Activated CD8-positive, alpha-beta memory T cell treated with anti-CD3 and anti-CD28 coated beads for 1 hour (primary cell): ENCODE data around the gene ABHD2.
"Not testable (repeated sequence)": the region's sequence is repeated elsewhere in the genome, so short reads cannot be mapped to it uniquely, and the experiment has no call there.

Experiments used
- DNase-seq, 2 donors: peaks; one replicate each; pipeline ENCODE4 v3.0.0-alpha.2; 2020; ENCODE audit warnings: low read depth in 1 of 2; ENCODE audit errors: extremely low read depth in 1 of 2

The ABHD2 gene

DNA sequence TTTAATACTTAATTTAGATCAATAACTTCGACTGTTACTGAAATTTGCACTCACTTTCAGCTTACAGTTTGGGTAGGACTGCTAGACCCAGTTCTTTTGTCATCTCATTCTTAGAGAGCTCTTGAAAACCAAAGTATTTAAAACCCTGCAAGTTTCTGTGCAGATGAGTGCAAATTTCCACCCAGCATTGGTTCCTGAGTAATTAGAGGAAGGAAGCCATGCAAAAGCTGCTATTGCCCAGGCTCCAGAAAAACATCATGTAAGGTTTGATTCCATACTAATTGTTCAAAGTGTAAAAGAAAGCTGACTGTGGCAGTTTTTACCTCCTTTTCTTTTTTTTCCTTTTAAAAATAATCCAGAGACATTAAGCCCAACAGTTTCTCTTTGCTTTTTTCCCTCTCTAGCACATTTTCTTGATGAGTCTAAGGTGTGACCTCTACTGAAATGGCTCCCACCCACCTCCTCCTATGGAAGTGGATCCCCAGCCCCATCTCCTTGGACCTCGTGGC lies 30.3 kb downstream of the ABHD2 start:
- no peak for DNase-seq

DNA sequence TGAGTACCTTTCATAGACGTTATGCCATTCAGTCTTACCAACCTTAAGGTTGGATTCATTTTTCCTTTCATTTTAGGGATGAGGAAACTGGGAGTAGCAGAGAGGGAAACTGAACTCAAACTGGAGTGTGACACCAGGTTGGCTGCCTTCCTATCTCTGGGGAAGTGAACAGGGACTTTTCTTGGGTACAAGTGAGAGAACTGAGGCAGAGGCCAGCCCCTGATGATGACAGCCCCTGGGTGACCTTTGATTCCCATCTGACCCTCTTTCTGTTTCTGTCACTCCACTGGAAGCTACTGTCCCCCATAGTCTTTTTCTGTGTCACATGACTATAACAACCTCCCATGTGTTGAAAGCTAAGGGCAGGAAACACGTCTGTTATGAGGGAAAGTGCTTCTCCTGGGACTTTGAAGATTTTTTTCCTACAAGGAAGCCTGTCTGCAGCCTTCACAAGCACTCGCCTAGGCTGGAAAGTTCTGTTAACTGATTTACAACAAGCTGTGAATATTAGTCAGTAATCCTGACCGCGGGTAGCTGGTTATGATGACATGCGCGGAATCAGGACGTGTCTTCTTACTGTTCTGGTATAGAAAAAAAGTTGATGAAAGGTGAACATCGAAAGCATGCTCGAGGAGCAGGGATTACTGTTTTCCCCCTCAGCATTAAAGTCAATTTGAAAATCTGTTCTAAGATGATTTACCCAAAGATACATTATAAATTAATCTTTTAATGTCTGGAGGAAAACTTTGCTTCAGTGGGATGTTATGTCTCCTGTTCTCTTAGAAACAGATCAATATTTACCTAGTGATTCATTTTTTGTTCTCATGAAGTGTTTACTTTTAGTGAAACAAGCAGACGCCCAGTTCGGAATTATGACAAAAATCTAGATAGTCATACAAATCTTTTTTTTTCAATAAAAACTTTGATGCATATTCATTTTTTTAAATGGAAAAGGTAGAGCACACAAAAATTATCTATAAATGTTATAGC lies 31.5 kb downstream of the ABHD2 start:
- no peak for DNase-seq

GRCh38 chr15:89120479-89121000 lies 32.3 kb downstream of the ABHD2 start:
- not testable (repeated sequence) for DNase-seq

- no peak for DNase-seq
Measured at GRCh38 chr15:89121414-89121813, 33.2 kb downstream of the ABHD2 start.

- no peak for DNase-seq
Measured at GRCh38 chr15:89122505-89123180, 34.4 kb downstream of the ABHD2 start.

- no peak for DNase-seq
Measured at GRCh38 chr15:89123181-89123525, 34.9 kb downstream of the ABHD2 start.

DNA sequence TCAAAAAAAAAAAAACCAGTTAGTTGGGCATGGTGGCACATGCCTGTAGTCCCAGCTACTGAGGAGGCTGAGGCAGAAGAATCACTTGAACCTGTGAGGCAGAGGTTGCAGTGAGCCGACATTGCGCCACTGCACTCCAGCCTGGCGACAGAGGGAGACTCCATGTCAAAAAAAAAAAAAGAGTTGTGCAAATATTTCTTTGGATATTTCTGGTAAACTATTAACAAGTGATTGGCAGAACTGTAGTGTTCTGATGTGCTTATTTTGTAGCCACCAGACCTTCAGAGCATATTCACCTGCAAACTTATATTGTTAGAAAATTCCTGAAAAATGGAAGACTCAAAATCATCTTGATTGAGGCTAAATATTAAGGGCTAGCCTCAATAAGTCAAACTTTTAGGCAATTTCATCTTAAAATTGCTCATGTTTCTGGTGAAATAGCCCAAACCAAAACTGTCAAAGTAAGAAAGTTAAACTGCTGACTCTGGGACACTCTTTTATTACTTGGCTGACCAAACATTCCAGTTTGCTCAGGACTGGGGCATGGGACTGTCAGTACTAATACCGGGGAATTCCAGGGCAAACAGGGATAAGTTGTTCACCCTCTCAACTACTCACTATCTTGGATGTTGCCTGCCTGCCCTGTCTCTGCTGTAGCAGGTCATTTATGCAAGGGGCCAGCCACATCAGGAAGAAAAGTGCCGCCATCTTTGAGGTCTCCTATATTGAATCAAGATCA lies 37.0 kb downstream of the ABHD2 start:
- DNase-seq: no peak

GRCh38 chr15:89126009-89126408 lies 37.8 kb downstream of the ABHD2 start:
- DNase-seq: no peak

- no peak for DNase-seq
Measured at GRCh38 chr15:89127054-89127702, 38.9 kb downstream of the ABHD2 start.

DNA sequence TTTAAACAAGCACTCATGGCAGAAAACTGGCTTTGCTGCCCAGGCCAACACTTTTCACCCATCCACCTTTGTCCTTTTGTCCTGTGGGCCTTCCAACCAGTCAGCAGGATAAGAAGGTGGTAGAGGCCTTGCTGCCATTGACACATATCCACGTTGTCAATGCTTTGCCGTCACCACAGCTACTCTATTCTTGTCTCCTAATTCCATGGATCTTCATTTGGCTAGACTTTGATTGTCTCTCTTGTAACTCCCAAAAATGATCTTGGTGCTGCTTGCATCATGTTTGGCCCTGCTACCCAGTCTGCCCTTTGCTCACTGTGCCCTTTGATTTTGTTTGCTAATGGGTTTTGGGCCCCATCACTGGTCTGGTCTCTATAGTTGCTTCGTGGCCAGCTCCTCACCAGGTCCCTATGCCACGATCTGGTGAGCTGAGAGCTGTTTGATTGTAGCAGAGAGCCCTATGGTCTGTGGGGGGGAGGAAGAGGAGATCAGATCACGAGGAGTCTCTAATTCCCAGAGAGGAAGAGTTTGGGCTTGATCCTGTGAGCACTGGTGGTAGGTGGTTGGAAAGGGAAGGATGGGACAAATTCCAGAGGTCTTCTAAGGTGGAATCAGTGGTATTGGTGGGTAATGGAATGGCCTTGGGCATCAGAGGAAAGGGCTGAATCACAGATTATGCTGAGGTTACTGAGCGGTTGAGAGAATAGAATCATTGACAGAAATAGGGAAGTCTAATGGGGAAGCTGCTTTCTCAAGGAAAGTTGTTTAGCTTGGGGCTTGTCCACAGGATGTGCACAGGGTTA lies 40.3 kb downstream of the ABHD2 start:
- DNase-seq: no peak

- peak in 1 of 2 donors; percentile 49 for DNase-seq
Measured at GRCh38 chr15:89129123-89129815, 41.0 kb downstream of the ABHD2 start.

- DNase-seq: no peak
Measured at GRCh38 chr15:89129816-89130134, 41.5 kb downstream of the ABHD2 start.

GRCh38 chr15:89130201-89130600 lies 41.9 kb downstream of the ABHD2 start:
- DNase-seq: no peak

GRCh38 chr15:89131731-89132130 lies 43.5 kb downstream of the ABHD2 start:
- DNase-seq: no peak

DNA sequence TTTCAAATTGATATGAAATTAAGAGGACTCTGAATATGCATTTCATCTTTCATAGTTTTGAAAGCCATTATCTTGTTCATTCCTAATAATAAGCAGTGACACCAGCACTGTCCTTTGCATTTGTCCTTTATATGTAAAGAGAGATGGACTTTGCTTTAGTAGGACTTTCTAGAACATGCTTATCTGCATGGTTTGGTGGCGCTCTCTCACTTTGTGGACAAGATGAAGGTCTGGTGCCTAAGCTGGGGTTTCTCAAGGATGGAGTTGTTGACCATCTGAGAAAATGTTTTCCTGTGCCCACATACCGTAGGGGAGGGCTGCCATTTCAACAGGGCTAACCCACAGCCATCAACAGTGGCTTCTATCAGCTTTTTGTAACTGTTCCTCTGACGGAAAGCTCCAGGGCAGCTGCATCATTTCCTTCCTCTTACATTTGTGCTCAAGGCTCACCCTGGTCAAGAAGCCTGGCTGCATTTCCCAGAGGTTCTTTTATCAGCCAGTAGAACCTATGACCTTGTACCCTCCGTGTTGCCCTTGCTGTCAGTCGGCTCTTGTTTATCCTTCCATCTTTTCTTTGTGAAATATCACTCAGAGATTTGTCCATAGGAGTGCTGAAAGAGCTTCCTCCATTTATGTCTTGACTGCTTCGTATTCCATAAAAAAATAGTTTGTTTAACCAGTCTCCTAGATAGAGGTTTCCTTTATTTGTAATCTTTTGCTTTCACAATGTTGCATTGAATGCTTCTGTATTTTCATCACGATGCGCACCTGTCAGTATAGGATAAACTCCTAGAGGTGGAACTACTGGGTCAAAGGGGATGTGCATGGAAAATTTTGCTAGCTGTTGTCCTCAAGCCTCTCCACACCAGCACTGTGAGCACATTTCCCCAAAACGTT lies 44.6 kb downstream of the ABHD2 start:
- no peak for DNase-seq

DNA sequence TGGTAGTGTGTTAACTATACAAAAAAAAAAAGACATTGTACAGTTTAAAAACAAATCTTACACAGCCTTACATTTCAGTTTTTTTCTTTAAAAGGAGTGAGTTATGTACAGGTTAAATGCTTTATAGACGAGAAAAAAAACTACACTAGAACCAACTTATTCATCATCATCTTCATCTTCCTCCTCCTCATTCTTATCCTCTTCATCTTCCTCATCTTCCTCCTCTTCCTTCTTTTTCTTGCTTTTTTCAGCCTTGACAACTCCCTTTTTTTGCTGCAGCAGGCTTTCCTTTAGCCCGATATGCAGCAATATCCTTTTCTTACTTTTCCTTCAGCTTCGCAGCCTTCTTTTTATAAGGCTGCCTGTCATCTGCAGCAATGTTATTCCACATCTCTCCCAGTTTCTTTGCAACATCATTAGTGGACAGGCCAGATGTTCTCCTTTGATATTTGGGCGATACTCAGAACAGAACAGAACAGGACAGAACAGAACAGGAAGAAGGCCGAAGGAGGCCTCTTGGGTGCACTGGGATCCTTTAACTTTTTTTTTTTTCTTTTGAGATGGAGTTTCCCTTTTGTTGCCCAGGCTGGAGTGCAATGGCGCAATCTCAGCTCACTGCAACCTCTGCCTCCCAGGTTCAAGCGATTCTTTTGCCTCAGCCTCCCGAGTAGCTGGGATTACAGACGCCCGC lies 47.3 kb downstream of the ABHD2 start:
- DNase-seq: not testable (repeated sequence)

DNA sequence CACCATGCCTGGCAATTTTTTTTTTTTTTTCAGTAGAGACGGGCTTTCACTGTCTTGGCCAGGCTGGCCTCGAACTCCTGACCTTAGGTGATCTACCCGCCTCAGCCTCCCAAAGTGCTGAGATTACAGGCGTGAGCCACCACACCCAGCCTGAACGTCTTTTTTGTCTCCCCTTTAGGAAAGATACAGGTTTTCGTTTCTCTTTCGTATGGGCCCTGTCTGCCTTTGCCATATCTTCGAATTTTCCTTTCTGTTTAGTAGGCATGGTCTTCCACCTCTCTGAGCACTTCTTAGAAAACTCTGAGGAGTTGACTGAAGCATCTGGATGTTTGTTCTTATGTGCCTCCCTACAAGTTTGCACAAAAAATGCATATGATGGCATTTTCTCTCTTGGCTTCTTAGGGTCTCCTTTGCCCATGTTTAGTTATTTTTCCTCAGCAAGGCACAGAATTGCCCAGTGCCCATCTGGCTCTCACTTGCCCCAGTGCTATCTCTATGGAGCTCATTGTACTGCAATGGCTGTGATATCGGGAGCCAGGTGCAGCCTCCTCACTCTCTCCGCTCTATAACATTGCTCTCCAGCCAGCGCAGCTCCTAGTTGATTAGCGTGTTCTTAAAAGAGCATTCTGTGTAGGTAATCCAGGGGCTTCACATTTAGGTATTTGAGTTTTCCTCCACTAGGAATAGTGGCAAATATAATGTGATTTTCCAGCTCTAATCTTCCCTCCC lies 48.0 kb downstream of the ABHD2 start:
- DNase-seq: no peak
